SW480 (cell line): Measurements from ENCODE around the gene UGT1A5.

Experiments used
- DNase-seq: peaks from one replicate; pipeline ENCODE4 v3.0.0-alpha.2; 2016; ENCODE audit warnings: low spot score

The UGT1A5 gene

GRCh38 chr2:233780771-233781170 lies 68.1 kb downstream of the UGT1A5 start:
- no peak for DNase-seq

GRCh38 chr2:233789554-233789953 lies 76.8 kb downstream of the UGT1A5 start:
- DNase-seq, result no peak

DNA sequence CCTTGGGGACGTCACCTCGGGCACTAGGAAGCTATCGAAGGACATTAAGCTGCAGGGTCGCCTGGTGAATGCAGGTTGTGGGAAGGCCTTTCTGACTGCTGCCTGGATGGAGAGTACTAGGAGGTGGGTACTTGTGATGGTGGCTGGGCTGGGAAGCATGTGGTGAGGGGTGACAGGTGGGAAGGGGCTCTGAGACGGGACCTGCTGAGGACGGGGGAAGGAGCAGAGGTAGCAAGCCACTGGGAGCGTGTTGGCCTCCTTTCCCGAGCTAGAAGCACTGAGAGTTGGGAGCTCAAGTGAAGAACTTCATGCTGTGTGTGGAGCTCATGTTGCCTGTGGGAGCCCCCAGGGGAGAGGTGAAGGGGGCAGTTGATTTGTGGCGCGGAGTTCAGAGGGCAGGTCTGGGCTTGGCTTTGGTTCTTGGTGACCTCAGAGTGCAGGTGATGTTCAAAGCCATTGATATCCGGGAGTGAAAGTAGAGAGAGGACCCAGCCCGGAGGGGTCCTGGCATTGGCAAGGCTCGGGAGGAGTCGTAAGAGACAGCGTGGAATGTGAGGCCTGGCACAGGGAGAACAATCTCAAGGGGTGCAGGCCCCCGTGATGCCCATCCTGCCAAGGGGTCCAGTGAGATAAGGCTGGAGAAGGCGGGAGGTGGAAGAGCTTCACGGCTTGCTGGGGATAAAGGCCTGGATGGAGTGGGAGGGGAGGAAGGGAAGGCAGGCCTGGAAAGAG lies 78.6 kb downstream of the UGT1A5 start:
- DNase-seq, result no peak

DNA sequence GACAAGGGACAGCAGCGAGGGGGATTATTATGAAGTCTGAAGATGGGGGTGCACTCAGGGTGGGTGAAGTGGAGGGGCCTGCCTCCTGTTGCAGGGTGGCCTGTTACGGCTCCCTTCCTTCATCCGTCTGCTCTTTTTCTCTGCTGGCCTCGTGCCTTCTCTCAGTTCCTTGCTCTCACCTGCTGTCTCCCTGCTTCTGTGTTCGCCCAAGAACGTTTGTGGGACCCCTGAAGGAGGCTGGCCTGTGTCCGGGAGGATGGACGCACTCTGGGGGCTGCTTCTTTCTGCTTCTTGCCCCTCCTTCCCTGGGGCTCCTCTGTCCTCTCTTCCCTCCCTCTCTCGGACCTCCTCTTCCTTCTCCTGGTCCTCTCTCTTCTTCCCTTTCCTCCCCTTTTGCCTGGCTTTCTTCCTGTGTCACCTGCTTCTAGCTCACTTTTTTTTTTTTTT lies 79.2 kb downstream of the UGT1A5 start:
- no peak for DNase-seq

DNA sequence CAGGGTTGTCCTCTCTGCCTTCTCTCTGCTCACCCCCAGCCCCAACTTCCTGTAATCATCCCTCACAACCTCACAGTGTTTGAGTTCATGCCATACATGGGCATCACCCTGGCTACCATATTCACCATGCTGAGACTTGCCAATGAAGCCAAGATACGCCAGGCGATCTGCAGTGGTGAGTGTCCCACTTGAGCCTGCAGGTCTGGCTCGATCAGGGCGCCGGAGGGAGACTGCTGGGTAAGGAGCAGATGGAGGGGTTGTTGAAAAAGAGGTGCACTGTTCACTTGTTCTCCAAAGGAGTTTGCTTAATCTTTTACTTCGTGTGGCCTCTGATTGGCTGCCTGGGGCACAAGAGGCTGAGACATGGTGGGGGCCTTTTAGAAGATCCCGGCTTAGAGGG lies 80.0 kb downstream of the UGT1A5 start:
- DNase-seq, result no peak

GRCh38 chr2:233793465-233794127 lies 80.9 kb downstream of the UGT1A5 start:
- DNase-seq, result no peak

- DNase-seq, result no peak
Observed at GRCh38 chr2:233794128-233794658, 81.5 kb downstream of the UGT1A5 start.

DNA sequence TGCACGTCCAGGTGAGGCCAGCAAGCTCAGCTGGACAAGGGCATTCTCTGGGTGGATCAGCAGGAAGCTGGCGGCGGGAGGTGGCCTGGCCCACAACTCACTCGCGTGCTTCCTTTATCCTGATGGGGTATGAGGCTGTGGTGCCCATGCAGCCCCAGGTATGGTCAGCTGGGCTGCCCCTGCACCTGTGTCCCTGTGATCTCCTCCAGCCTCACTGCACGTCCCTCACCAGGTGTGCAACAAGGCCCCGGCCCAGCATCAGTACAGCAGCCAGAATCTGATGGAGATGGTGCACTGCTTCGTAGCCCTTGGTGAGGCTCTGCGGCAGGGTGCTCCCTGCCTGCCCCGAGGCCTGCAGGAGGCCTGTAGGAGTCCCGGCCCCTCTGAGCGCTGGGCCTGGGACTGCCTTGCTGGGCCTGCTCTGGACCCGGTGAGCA lies 83.0 kb downstream of the UGT1A5 start:
- DNase-seq, result no peak

DNA sequence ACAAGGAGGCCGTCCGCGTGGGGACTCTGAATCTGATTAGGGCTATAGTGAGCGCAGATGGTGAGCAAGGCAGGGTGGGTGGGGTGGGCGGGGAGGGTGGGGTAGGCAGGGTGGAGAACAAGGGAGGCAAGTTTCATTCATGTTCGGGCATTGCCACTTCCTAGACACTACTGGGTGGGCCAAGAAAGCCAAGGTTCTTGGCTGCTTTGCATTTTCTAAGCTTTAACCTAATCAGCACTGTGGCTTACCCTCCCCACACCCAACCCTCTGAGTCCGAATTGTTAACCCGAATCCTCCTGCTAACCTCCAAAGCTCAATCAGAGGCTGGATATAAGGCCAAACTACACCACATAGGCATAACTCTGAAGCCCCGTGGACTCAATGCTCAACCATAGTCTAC lies 83.5 kb downstream of the UGT1A5 start:
- no peak for DNase-seq

- no peak for DNase-seq
Observed at GRCh38 chr2:233798335-233799086, 85.8 kb downstream of the UGT1A5 start.

DNA sequence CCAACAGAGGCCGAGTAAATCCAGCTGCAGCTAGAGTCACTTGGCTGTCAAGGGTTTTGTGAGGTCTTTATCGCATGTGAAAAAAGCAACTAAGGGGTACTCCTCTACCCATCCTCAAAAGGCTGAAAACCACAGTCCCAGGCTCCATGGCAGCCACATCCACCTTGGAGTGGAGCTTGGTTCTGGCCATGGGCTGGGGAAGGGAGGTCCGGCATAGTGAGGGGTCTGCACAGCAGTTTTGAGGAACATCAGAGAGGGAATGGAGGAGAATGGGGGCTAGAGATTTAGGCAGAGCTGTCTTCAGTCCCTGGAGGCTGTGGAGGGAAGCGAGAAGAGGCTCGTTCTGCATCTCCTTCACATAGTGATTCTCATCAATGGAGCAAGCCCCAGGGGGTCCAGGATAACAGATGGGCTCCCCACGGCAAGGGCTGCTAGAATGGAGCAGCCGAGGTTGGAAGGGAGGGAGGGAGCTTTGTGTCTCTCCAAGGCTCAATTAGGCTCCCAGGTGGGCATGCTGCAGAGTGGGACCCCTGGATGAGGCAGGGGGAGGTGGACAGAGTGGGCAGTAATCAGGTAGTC lies 86.5 kb downstream of the UGT1A5 start:
- DNase-seq, result no peak

DNA sequence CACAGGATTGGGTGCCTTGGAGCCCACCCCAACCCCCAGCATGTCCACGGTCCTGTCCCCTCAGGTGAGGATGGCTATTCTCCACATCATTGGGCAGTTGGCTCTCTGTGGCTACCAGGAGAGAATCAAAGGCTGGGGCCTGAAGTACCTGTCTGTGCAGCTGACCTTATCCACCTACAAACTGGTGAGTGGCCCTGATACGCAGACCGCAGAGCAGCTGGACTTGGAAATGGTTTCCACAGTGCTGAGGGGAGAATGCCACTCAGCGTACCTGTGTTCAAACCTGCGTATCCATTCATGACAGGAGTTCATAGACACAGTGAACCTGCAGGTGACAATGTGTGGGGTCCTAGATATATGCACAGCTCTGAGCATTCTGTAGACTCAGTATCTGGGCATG lies 87.0 kb downstream of the UGT1A5 start:
- no peak for DNase-seq

DNA sequence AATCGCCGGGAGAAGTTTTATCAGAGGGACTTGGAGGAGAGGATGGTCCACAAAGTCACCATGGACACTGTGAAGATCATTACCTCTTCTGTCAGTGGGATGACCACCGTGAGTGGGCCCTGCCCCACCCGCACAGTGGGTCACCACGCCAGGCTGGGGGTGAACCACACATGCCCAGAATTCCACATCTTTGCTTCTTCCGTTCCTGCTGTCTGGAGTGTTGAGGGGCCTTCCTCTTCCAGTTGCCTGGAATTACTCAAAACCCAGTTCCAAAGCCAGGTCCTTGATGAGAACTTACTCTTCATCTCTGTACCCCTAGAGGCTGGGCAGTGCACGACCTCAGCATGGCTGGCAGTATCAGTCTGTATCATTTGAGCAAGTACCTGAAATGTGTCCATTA lies 87.5 kb downstream of the UGT1A5 start:
- no peak for DNase-seq

GRCh38 chr2:233801357-233802131 lies 88.8 kb downstream of the UGT1A5 start:
- DNase-seq, result peak; percentile 39

DNA sequence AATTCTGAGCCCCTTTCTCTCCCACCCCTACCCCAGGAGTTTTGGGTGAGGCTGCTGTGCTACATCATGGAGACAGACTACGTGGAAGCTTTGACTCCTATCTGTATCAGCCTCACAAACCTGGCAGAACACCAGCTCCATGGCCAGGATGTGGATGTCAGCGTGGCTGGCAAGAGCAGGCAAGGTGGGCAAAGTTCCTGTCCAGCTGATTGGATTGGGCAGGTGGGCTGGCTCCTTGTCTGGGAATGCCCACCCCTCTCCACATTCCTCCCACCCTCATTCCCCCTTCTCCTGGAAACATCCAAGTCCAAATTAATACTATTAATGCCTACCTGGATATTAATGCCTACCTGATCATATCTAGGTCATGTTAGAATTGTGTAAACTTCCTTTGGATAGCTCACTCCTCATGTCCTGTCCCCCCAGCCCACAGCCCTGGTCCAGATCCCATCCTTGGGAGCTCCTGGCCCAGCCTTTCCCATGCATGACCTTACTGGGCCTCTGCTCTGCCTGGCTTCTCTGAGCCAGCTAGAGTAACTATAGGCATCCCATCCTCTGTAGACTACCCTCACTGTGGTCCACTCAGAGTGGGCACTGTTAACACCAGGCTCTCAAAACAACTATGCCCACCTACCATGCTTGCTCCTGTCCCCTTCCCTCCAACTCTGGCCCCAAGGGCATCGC lies 89.6 kb downstream of the UGT1A5 start:
- no peak for DNase-seq

GRCh38 chr2:233803292-233803911 lies 90.7 kb downstream of the UGT1A5 start:
- no peak for DNase-seq

DNA sequence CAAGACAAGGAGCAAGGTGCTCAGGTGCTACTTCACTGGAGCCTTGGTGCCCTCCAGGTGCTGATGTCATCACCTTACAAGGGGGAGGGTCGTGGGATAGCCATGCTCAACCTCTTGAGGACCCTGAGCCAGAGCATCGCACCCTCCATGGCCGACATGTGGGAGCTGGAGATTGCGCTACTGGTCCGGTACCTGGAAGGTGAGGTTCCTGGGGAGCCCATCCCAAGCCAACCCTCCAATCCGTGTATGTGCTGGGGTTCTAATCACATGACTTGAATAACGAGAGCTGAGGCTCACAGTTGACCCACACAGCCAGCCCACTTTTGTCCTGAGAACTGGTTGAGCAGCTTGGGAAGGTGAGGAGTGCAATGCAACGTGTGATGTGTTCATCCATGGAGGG lies 91.3 kb downstream of the UGT1A5 start:
- no peak for DNase-seq

GRCh38 chr2:233807215-233807865 lies 94.6 kb downstream of the UGT1A5 start:
- DNase-seq, result no peak

- no peak for DNase-seq
Observed at GRCh38 chr2:233807966-233808935, 95.5 kb downstream of the UGT1A5 start.
